ENCODE measurements around the gene CERS6.

- TF ChIP-seq ATF7 (IDR thresholded peaks at IDR 0.05; ENCODE audit: low read depth) (no peak), SIX5 (IDR thresholded peaks at IDR 0.05; ENCODE audit: low read depth, low read length, severe bottlenecking) (no peak), RELA (IDR thresholded peaks at IDR 0.05; ENCODE audit: borderline replicate concordance, partially characterized antibody) (no peak), MTA2 (IDR thresholded peaks at IDR 0.05; ENCODE audit: low read depth) (no peak), NKRF (conservative IDR thresholded peaks at IDR 0.05) (no peak), TAF1 (IDR thresholded peaks at IDR 0.05; ENCODE audit: borderline replicate concordance, low read depth, low read length) (no peak), EGR1 (IDR thresholded peaks at IDR 0.05; ENCODE audit: borderline replicate concordance in 1 of 2, low read depth in 2 of 2, low read length in 2 of 2) (no peak), MTA3 (IDR thresholded peaks at IDR 0.05; ENCODE audit: borderline replicate concordance, low read length) (no peak)
Observed at GRCh38 chr2:168562971-168563370, 106.9 kb downstream of the CERS6 start.

Data from GM12878 (cell line).